ENCODE measurements around the gene RBM33.
"Not testable (repeated sequence)": the region's sequence is repeated elsewhere in the genome, so short reads cannot be mapped to it uniquely, and the experiment has no call there.

Gene RBM33

GRCh38 chr7:155813125-155813524, 168.7 kb downstream of the RBM33 start:
- DNase-seq: no peak

- no peak for DNase-seq
These were observed 169.3 kb downstream of the RBM33 start for GRCh38 chr7:155813546-155814315.

- DNase-seq: no peak
These were observed 170.1 kb downstream of the RBM33 start for GRCh38 chr7:155814316-155815276.

GRCh38 chr7:155815332-155816191, 171.1 kb downstream of the RBM33 start:
- peak; percentile 55 for DNase-seq

- no peak for DNase-seq
These were observed 171.7 kb downstream of the RBM33 start for GRCh38 chr7:155816192-155816508.

GRCh38 chr7:155816996-155817395, 172.5 kb downstream of the RBM33 start:
- no peak for DNase-seq

GRCh38 chr7:155817515-155817914, 173.1 kb downstream of the RBM33 start:
- DNase-seq: not testable (repeated sequence)

- no peak for DNase-seq
These were observed 173.8 kb downstream of the RBM33 start for GRCh38 chr7:155818154-155818819.

GRCh38 chr7:155818820-155819168, 174.3 kb downstream of the RBM33 start:
- no peak for DNase-seq

- DNase-seq: no peak
These were observed 174.7 kb downstream of the RBM33 start for GRCh38 chr7:155819186-155819585.

- no peak for DNase-seq
These were observed 175.8 kb downstream of the RBM33 start for GRCh38 chr7:155820246-155820645.

GRCh38 chr7:155820788-155821187, 176.3 kb downstream of the RBM33 start:
- no peak for DNase-seq

- no peak for DNase-seq
These were observed 177.4 kb downstream of the RBM33 start for GRCh38 chr7:155821851-155822250.

GRCh38 chr7:155824227-155824886, 179.9 kb downstream of the RBM33 start:
- no peak for DNase-seq

- DNase-seq: no peak
These were observed 180.9 kb downstream of the RBM33 start for GRCh38 chr7:155825336-155825735.

GRCh38 chr7:155829796-155830470, 185.5 kb downstream of the RBM33 start:
- no peak for DNase-seq
